Memory B cell (primary cell): ENCODE results near the gene RPL41.
"Not testable (repeated sequence)": the region's sequence is repeated elsewhere in the genome, so short reads cannot be mapped to it uniquely, and the experiment has no call there.

ENCODE experiments used
- ATAC-seq: fragments of 150-1000 bp; cut with Tn5 transposase; 2 replicates; pipeline ENCODE4 v1.10.0; 2021; ENCODE audit warnings: low read depth, mild to moderate bottlenecking, moderate library complexity
- DNase-seq, 2 donors: peaks; one replicate each; pipeline ENCODE4 v3.0.0; 2022; ENCODE audit warnings: low spot score in 2 of 2
- H3K27ac Mint-ChIP-seq: one replicate; pipeline ENCODE4 v1.8.0; 2022; ENCODE audit warnings: mild to moderate bottlenecking, moderate library complexity, mixed read lengths
- H3K27me3 Mint-ChIP-seq: one replicate; pipeline ENCODE4 v1.8.0; 2022; ENCODE audit warnings: mixed read lengths
- H3K36me3 Mint-ChIP-seq: one replicate; pipeline ENCODE4 v1.8.0; 2022; ENCODE audit warnings: mild to moderate bottlenecking, mixed read lengths
- H3K4me1 Mint-ChIP-seq: one replicate; pipeline ENCODE4 v1.8.0; 2022; ENCODE audit warnings: mixed read lengths
- H3K4me3 Mint-ChIP-seq: one replicate; pipeline ENCODE4 v1.8.0; 2022; ENCODE audit warnings: mild to moderate bottlenecking, moderate library complexity, mixed read lengths
- H3K9me3 Mint-ChIP-seq: one replicate; pipeline ENCODE4 v1.8.0; 2022; ENCODE audit warnings: mixed read lengths

The RPL41 gene

GRCh38 chr12:56150563-56150962 is 34.1 kb downstream of the RPL41 start:
- H3K4me3 Mint-ChIP-seq, result no peak overlapping the region
- no peaks in the 10 kb centered on the region for H3K36me3 Mint-ChIP-seq
- ATAC-seq (no peak), DNase-seq (no peak)
- peak overlapping the region; percentile 41 for H3K27ac Mint-ChIP-seq
- no peaks in the 10 kb centered on the region for H3K27me3 Mint-ChIP-seq
- peaks cover 15% of the 10 kb centered on the region for H3K4me1 Mint-ChIP-seq
- H3K9me3 Mint-ChIP-seq, result no peaks in the 10 kb centered on the region

DNA sequence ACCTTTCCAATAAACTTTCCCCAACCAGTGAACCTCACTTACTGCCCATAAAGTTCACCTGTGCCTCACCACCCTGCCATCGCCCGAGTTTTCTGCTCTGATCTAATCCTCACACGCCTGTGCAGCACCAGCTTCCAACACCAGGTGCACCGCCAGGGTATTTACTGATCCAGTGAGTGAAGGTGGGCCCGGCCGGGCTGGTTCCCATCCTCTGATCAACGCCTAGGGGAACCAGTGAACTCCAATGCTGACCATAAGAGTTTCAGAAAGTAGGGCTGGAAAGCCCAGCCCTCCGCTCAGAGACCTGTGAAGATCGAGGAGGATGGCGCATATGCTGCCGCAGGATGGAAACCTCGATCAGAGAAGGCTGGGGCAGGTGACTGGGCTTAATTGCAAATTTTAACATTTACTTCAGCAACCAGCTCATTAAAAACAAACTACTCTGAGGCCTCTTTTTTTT is 35.3 kb downstream of the RPL41 start:
- H3K4me1 Mint-ChIP-seq, result peaks cover 15% of the 10 kb centered on the region
- H3K27me3 Mint-ChIP-seq, result no peaks in the 10 kb centered on the region
- H3K27ac Mint-ChIP-seq, result peak overlapping the region; percentile 83

DNA sequence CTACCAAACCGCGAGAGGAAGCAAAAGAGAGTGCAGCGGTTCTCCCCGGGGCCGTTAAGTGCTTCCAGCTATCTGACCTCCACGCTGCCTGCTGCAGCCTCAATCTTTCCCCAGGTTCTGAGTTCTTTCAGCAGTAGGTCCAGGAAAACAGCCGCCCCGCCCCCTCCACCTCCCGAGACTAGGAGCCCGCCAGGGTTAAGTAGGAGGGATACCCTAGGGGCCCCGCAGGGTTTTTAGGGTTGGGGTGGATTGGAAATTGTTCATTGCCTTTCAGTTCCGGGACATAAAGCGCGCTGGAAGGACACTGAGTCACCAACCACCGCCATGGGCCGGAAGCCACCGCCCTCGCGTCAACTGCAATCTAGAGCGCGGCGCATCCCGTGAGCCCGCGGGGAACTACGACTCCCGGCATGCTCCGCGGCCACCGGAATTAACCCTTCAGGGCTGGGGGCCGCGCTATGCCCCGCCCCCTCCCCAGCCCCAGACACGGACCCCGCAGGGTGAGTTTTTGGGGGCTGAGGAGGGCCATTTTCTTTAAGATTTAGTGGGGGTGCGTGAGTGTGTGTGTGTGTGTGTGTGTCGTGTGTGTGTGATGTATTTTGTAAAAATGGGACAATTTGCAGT is 35.8 kb downstream of the RPL41 start, which contains the start of gene MYL6B:
MYL6B (plus strand) TSS at position 456 of the 624 bp plus-strand sequence. CDS start 1,332 bp downstream, outside the sequence.
- H3K4me1 Mint-ChIP-seq, result peaks cover 14% of the 10 kb centered on the region
- H3K27me3 Mint-ChIP-seq, result no peaks in the 10 kb centered on the region
- DNase-seq (peak; percentile 76 to 82), ATAC-seq (peak; percentile 89)
- peak within 1 kb of the TSS; percentile 96 for H3K4me3 Mint-ChIP-seq
- peak within 1 kb of the TSS; percentile 83 for H3K27ac Mint-ChIP-seq
- no peaks in the 10 kb centered on the region for H3K36me3 Mint-ChIP-seq
- no peaks in the 10 kb centered on the region for H3K9me3 Mint-ChIP-seq

More for the DNA sequence above, 35.3 kb downstream of the RPL41 start:
- peak overlapping the region; percentile 96 for H3K4me3 Mint-ChIP-seq
- peak; percentile 74 for ATAC-seq
- no peaks in the 10 kb centered on the region for H3K36me3 Mint-ChIP-seq
- no peaks in the 10 kb centered on the region for H3K9me3 Mint-ChIP-seq
- DNase-seq, result peak; percentile 47 to 49

DNA sequence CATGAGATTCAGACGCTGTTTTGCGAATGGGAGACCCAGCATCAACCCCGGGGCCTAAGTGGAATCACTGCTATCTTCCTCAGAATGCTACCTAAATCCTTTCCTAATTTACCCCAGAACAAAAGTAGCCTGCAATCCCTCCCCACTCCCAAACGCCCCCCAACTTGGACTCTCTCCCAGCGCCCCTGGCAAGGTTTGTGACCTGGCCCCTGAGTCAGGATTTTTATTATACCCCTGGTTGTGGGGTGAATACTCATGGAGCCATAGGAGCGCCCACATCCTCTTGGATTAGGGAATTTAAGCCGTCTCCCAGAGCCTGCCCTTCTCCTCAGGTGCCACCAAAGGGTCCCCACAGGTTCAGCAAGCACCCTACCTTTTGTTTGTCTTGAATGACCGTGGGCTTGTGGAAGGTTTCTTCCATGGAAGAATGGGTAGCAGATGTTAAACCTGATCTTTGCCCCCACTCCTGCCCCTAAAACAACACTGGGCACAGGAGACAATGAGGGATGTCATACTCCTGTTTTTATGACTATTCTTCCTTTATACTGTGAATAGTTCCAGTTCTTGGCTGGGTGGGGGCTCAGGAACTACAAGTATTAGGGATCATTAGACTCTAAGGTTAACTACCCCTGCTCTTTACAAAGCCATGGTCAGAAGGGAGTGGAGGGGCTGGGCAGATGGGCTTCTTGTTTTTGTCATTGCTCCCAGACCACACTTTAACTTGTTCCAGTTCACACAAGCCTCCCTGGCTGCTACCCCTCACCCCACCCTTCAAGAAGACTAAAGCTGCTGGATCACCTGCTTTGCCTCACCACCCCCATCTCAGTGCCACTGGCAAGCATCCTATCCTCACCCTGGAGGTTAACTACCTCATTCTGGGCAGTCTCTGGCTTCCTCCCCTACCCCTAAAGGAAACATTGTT is 36.6 kb downstream of the RPL41 start:
- no peaks in the 10 kb centered on the region for H3K9me3 Mint-ChIP-seq
- no peaks in the 10 kb centered on the region for H3K36me3 Mint-ChIP-seq
- peaks cover 15% of the 10 kb centered on the region for H3K4me1 Mint-ChIP-seq
- no peaks in the 10 kb centered on the region for H3K27me3 Mint-ChIP-seq
- peak overlapping the region; percentile 83 for H3K27ac Mint-ChIP-seq
- no peak for ATAC-seq
- DNase-seq, result no peak
- H3K4me3 Mint-ChIP-seq, result peak overlapping the region; percentile 96

DNA sequence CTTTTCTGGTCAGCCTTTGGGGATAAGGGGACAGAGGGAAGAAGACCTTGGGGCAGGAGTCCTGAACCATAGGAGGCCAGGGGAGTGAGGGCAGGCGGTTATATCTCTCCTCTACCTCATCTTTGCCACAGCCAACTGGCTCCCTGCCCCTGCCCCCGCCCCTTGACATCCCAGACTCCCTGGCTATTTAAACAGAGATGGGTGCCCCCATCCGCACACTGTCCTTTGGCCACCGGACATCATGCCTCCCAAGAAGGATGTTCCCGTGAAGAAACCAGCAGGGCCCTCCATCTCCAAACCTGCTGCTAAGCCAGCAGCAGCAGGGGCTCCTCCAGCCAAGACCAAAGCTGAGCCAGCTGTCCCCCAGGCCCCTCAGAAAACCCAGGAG is 37.2 kb downstream of the RPL41 start:
- Mint-ChIP-seq H3K4me3 (peak overlapping the region; percentile 49), H3K4me1 (peaks cover 19% of the 10 kb centered on the region), H3K9me3 (no peaks in the 10 kb centered on the region), H3K27ac (no peak overlapping the region), H3K27me3 (no peaks in the 10 kb centered on the region), H3K36me3 (peaks cover 2% of the 10 kb centered on the region)
- ATAC-seq (no peak), DNase-seq (no peak)

DNA sequence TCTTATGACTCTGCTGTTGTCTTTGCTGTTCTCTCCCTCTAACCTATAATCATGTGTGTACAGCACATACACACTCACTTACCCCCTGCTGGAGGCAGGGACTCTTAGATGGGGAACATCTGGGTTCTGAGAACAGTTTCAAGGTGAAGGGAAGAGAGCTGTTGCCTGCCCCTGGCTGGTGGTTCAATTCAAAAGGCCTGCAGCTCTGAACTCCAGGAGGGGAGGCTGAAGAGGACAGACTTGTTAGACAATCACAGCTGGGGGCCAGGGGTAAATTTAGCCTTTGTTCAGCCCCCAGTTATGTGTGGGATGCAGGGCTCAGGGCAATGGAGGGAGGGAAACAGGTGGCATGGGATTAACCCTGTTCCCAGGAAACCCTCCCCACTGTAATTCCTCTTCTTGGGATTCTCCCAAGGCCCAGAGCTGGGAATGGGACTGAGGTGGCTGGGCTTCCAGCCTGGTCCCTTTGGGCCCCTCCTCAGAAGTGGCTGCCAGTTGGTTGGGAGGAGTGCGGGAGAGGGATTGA is 37.9 kb downstream of the RPL41 start:
- peaks cover 2% of the 10 kb centered on the region for H3K36me3 Mint-ChIP-seq
- H3K9me3 Mint-ChIP-seq, result no peaks in the 10 kb centered on the region
- no peak overlapping the region for H3K4me3 Mint-ChIP-seq
- DNase-seq (no peak), ATAC-seq (no peak)
- no peak overlapping the region for H3K27ac Mint-ChIP-seq
- no peaks in the 10 kb centered on the region for H3K27me3 Mint-ChIP-seq
- peaks cover 25% of the 10 kb centered on the region for H3K4me1 Mint-ChIP-seq

DNA sequence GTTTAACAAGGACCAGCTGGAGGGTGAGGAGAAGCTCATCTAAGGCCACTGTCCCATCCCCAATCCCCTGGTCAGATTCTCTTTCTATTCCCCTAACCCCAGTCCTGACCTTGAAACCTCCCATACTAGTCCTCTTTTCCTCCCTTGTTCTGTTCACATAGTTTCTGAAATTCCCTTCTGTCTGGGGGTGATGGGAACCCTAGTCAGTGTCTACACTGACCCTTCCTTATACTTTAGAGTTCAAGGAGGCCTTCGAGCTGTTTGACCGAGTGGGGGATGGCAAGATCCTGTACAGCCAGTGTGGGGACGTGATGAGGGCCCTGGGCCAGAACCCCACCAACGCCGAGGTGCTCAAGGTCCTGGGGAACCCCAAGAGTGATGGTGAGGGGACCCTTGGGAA is 38.4 kb downstream of the RPL41 start:
- DNase-seq (no peak), ATAC-seq (no peak)
- H3K9me3 Mint-ChIP-seq, result no peaks in the 10 kb centered on the region
- H3K27me3 Mint-ChIP-seq, result no peaks in the 10 kb centered on the region
- peaks cover 31% of the 10 kb centered on the region for H3K4me1 Mint-ChIP-seq
- H3K27ac Mint-ChIP-seq, result no peak overlapping the region
- no peak overlapping the region for H3K4me3 Mint-ChIP-seq
- H3K36me3 Mint-ChIP-seq, result peaks cover 3% of the 10 kb centered on the region

- Mint-ChIP-seq H3K9me3 (no peaks in the 10 kb centered on the region), H3K4me1 (peaks cover 36% of the 10 kb centered on the region), H3K27me3 (no peaks in the 10 kb centered on the region), H3K27ac (no peak overlapping the region), H3K4me3 (peak overlapping the region; percentile 46), H3K36me3 (peaks cover 7% of the 10 kb centered on the region)
- DNase-seq (no peak), ATAC-seq (no peak)
These were observed 38.9 kb downstream of the RPL41 start for GRCh38 chr12:56155256-56155845.

DNA sequence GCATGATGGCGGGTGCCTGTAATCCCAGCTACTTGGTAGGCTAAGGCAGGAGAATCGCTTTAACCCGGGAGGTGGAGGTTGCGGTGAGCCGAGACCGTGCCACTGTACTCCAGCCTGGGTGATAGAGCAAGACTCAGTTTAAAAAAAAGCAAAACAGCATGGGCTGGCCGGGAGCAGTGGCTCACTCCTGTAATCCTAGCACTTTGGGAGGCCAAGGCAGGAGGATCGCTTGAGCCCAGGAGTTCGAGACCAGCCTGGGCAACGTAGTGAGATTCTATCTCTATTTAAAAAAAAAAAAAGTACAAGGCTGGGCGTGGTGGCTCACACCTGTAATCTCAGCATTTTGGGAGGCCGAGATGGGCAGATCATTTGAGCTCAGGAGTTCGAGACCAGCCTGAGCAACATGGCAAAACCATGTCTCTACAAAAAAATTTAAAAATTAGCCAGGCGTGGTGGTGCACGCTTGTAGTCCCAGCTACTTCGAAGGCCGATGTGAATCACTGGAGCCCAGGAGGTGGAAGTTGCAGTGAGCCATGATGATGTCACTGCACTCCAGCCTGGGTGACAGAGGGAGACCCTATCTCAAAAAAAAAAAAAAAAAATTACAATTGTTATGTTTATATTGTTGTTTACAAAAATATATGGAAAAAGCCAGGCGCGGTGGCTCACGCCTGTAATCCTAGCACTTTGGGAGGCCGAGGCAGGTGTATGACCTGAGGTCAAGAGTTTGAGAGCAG is 40.2 kb downstream of the RPL41 start:
- peak overlapping the region; percentile 96 for H3K4me3 Mint-ChIP-seq

GRCh38 chr12:56157201-56158028 is 41.0 kb downstream of the RPL41 start:
- H3K27me3 Mint-ChIP-seq, result no peaks in the 10 kb centered on the region
- peak; percentile 67 for ATAC-seq
- H3K4me1 Mint-ChIP-seq, result peaks cover 38% of the 10 kb centered on the region
- peak; percentile 67 to 74 for DNase-seq
- no peaks in the 10 kb centered on the region for H3K9me3 Mint-ChIP-seq
- peak overlapping the region; percentile 98 for H3K27ac Mint-ChIP-seq
- H3K36me3 Mint-ChIP-seq, result peaks cover 17% of the 10 kb centered on the region
- H3K4me3 Mint-ChIP-seq, result peak overlapping the region; percentile 96

More for the DNA sequence above, 40.2 kb downstream of the RPL41 start:
- Mint-ChIP-seq H3K27ac (peak overlapping the region; percentile 98), H3K36me3 (peaks cover 12% of the 10 kb centered on the region), H3K4me1 (peaks cover 40% of the 10 kb centered on the region)
- not testable (repeated sequence) for ATAC-seq, H3K27me3 Mint-ChIP-seq, DNase-seq, H3K9me3 Mint-ChIP-seq

- no peaks in the 10 kb centered on the region for H3K9me3 Mint-ChIP-seq
- H3K27me3 Mint-ChIP-seq, result no peaks in the 10 kb centered on the region
- DNase-seq (peak; percentile 77 to 84), ATAC-seq (peak; percentile 90)
- H3K36me3 Mint-ChIP-seq, result peaks cover 20% of the 10 kb centered on the region
- peak within 1 kb of the TSS; percentile 96 for H3K4me3 Mint-ChIP-seq
- H3K4me1 Mint-ChIP-seq, result peaks cover 38% of the 10 kb centered on the region
- H3K27ac Mint-ChIP-seq, result peak within 1 kb of the TSS; percentile 98
These were observed 41.8 kb downstream of the RPL41 start, which contains the start of gene MYL6 for GRCh38 chr12:56158029-56158925. Gene MYL6, plus strand, starts transcription at chr12:56158359. Its CDS starts 43 bp downstream, at chr12:56158402.
